A549 (cell line): Measurements from ENCODE around the gene MPPED2. TPM values are rescaled to one million over a fixed set of nuclear protein-coding genes. Genes with fewer than 3 reads are reported as not detected.

Experiments used
- ATAC-seq, 2 experiments: fragments of 200-7000 bp in 1 of 2; fragments of >200 bp in 1 of 2; cut with Nextera tagmentation in 1 of 2; cut with Tn5 transposase in 1 of 2; 3 replicates each; pipeline versions ENCODE4 v1.8.0 to v1.9.1; 2018 to 2020; ENCODE audit warnings: mild to moderate bottlenecking in 1 of 2, moderate library complexity in 1 of 2
- CTCF ChIA-PET: fragments of 300-600 bp; sonication (Branson Sonifier 250); formaldehyde crosslinking; extraction: SDS; loops from one replicate; lab custom pipeline; 2021; ENCODE audit warnings: antibody characterized with exemption, inconsistent platforms; lab: Yijun Ruan, JAX
- POLR2A ChIA-PET: fragments of 350-600 bp; formaldehyde crosslinking; extraction: SDS; loops from one replicate; lab custom pipeline; 2021; ENCODE audit warnings: antibody characterized with exemption, inconsistent platforms; lab: Yijun Ruan, JAX
- DNase-seq, 2 experiments: peaks; one replicate each; pipeline versions ENCODE4 v3.0.0 to v3.0.0-alpha.2; 2011 to 2016; ENCODE audit warnings: low read depth in 1 of 2, low spot score in 1 of 2
- FAIRE-seq: peaks from 2 replicates; lab custom pipeline; 2011; peaks lifted over from hg19 to GRCh38; lab: Jason Lieb, UNC
- H3K27ac ChIP-seq, 2 experiments: fragments of >200 bp; sonication (Bioruptor Twin); formaldehyde crosslinking; 3 replicates each; pipeline ENCODE4 v1.5.1; 2016 to 2017
- H3K4me1 ChIP-seq: fragments of >200 bp; sonication (Bioruptor Twin); formaldehyde crosslinking; 3 replicates; pipeline ENCODE4 v1.6.1; 2016
- H3K4me2 ChIP-seq: fragments of >200 bp; sonication (Bioruptor Twin); formaldehyde crosslinking; 3 replicates; pipeline ENCODE4 v1.6.1; 2016
- H3K4me3 ChIP-seq: fragments of >200 bp; sonication (Bioruptor Twin); formaldehyde crosslinking; 3 replicates; pipeline ENCODE4 v1.5.1; 2016
- H3K9me3 ChIP-seq: fragments of >200 bp; sonication (Bioruptor Twin); formaldehyde crosslinking; 3 replicates; pipeline ENCODE4 v1.6.1; 2016
- BCL3 ChIP-seq: fragments of >200 bp; sonication (Bioruptor Twin); formaldehyde crosslinking; IDR thresholded peaks from 3 replicates; pipeline ENCODE4 v1.6.1; 2016
- CHD2 ChIP-seq: fragments of 150-350 bp; IDR thresholded peaks from 2 replicates; pipeline ENCODE4 v1.6.1; 2014; ENCODE audit warnings: low read length; ENCODE audit not compliant: partially characterized antibody
- EHMT2 ChIP-seq: fragments of 200-600 bp; sonication (generic); IDR thresholded peaks from 2 replicates; pipeline ENCODE4 v1.6.1; 2016; ENCODE audit warnings: antibody characterized with exemption, low read depth, mild to moderate bottlenecking, moderate library complexity
- EP300 ChIP-seq, 2 experiments: fragments of >200 bp; sonication (Bioruptor Twin); formaldehyde crosslinking; IDR thresholded peaks; 2 replicates in 1 of 2; 3 replicates in 1 of 2; pipeline ENCODE4 v1.6.1; 2016 to 2017
- ESRRA ChIP-seq: fragments of 150-350 bp; IDR thresholded peaks from 2 replicates; pipeline ENCODE4 v1.6.1; 2014; ENCODE audit warnings: mild to moderate bottlenecking, low read length, borderline replicate concordance
- HEYL ChIP-seq: fragments of 250-450 bp; sonication (Bioruptor Pico); IDR thresholded peaks from 2 replicates; pipeline ENCODE4 v1.8.0; 2021; ENCODE audit warnings: mild to moderate bottlenecking, moderate library complexity
- HMGXB4 ChIP-seq: fragments of 250-450 bp; sonication (Bioruptor Pico); IDR thresholded peaks from 2 replicates; pipeline ENCODE4 v1.5.0; 2021; ENCODE audit warnings: mild to moderate bottlenecking, moderate library complexity, borderline replicate concordance
- HOXA7 ChIP-seq: fragments of 250-450 bp; sonication (Bioruptor Pico); IDR thresholded peaks from 2 replicates; pipeline ENCODE4 v1.5.0; 2020; ENCODE audit warnings: mild to moderate bottlenecking, moderate library complexity
- JUN ChIP-seq, 2 experiments: fragments of >200 bp; sonication (Bioruptor Twin); formaldehyde crosslinking; IDR thresholded peaks; 2 replicates in 1 of 2; 3 replicates in 1 of 2; pipeline ENCODE4 v1.6.1; 2016 to 2017
- KDM5A ChIP-seq: fragments of 200-600 bp; sonication (generic); IDR thresholded peaks from 2 replicates; pipeline ENCODE4 v1.6.1; 2016; ENCODE audit warnings: antibody characterized with exemption, mild to moderate bottlenecking
- MAZ ChIP-seq: fragments of 150-350 bp; IDR thresholded peaks from 2 replicates; pipeline ENCODE4 v1.6.1; 2014; ENCODE audit warnings: antibody characterized with exemption, low read depth, low read length, borderline replicate concordance
- MYC ChIP-seq: IDR thresholded peaks from 2 replicates; pipeline ENCODE4 v1.6.1; 2012; ENCODE audit warnings: mild to moderate bottlenecking, inconsistent platforms, low read length, improper control_type of control experiment, borderline replicate concordance
- NFE2L2 ChIP-seq: fragments of 150-350 bp; conservative IDR thresholded peaks from 2 replicates; pipeline ENCODE4 v1.6.1; 2014; ENCODE audit warnings: low read length
- NR3C1 ChIP-seq: fragments of >200 bp; sonication (Bioruptor Twin); formaldehyde crosslinking; IDR thresholded peaks from 3 replicates; pipeline ENCODE4 v1.6.1; 2017
- PBX3 ChIP-seq: IDR thresholded peaks from 2 replicates; pipeline ENCODE4 v1.6.1; 2012
- RCOR1 ChIP-seq: fragments of 150-350 bp; IDR thresholded peaks from 2 replicates; pipeline ENCODE4 v1.6.1; 2014; ENCODE audit warnings: antibody characterized with exemption, low read length, low read depth
- RFX5 ChIP-seq: fragments of 450-650 bp; IDR thresholded peaks from 2 replicates; pipeline ENCODE4 v1.7.1; 2014; ENCODE audit warnings: antibody characterized with exemption, mild to moderate bottlenecking, moderate library complexity
- TP53 ChIP-seq: fragments of 250-450 bp; sonication (Bioruptor Pico); IDR thresholded peaks from 2 replicates; pipeline ENCODE4 v1.5.0; 2021; ENCODE audit warnings: mild to moderate bottlenecking, moderate library complexity
- ZC3H11A ChIP-seq: fragments of 450-650 bp; IDR thresholded peaks from 2 replicates; pipeline ENCODE4 v1.6.1; 2014; ENCODE audit warnings: antibody characterized with exemption, mild to moderate bottlenecking
- ZFP36 ChIP-seq: fragments of 450-650 bp; IDR thresholded peaks from 2 replicates; pipeline ENCODE4 v1.6.1; 2014; ENCODE audit warnings: borderline replicate concordance; ENCODE audit not compliant: partially characterized antibody
- ZNF302 ChIP-seq: fragments of 250-450 bp; sonication (Bioruptor Pico); IDR thresholded peaks from 2 replicates; pipeline ENCODE4 v1.9.0; 2021; ENCODE audit warnings: inconsistent platforms, mild to moderate bottlenecking, moderate library complexity
- ZSCAN20 ChIP-seq: fragments of 250-450 bp; sonication (Bioruptor Pico); IDR thresholded peaks from 2 replicates; pipeline ENCODE4 v1.8.0; 2022; ENCODE audit warnings: mild to moderate bottlenecking, moderate library complexity
- WGBS: methylation state at CpG from one replicate; pipeline ENCODE4 v1.1.6; 2017; ENCODE audit errors: missing lambda C conversion rate; 5-methylcytosine and 5-hydroxymethylcytosine counted together
- polyA plus RNA-seq, 4 experiments: library from polyadenylated mRNA; depleted of rRNA in 3 of 4; stranded (reverse); fragments of >200 nt; fragmentation: RNase III in 1 of 4; extraction: RNeasy Plus Mini Kit Qiagen cat#74134 plus additional on column Dnase treatment in 1 of 4; gene quantifications; 2 replicates in 3 of 4; 3 replicates in 1 of 4; pipeline ENCODE4 v1.2.3, GENCODE V29; 2011 to 2017

MPPED2 gene
- polyA plus RNA-seq, 2 of the 4 experiments (the other 2 are of a cell fraction) = not detected

GRCh38 chr11:30393012-30393411 lies 193.1 kb downstream of the MPPED2 start:
- WGBS = 5% methylated on average over 1 of the region's 1 CpG
- H3K4me2 ChIP-seq = no peak overlapping the region
- ATAC-seq (no peak), DNase-seq (no peak)
- H3K27ac ChIP-seq = no peak overlapping the region
- POLR2A ChIA-PET = no interaction called here
- H3K4me1 ChIP-seq = no peaks in the 10 kb centered on the region
- no peak for TF ChIP-seq KDM5A
- TF ChIP-seq, all 56 proteins: peak for 0
- CTCF ChIA-PET = no interaction called here
- no peak overlapping the region for H3K4me3 ChIP-seq
- FAIRE-seq = no peak
- H3K9me3 ChIP-seq = no peaks in the 10 kb centered on the region

GRCh38 chr11:30392221-30392784 lies 193.8 kb downstream of the MPPED2 start:
- H3K27ac ChIP-seq = no peak overlapping the region
- no peak overlapping the region for H3K4me3 ChIP-seq
- DNase-seq (no peak), FAIRE-seq (no peak), ATAC-seq (no peak)
- TF ChIP-seq BCL3 = no peak
- TF ChIP-seq HEYL (CRISPR knock-in tag) = no peak
- no peak for TF ChIP-seq NFE2L2
- TF ChIP-seq RFX5 = no peak
- TF ChIP-seq MAZ = no peak
- POLR2A ChIA-PET = no interaction called here
- CTCF ChIA-PET = no interaction called here
- H3K4me1 ChIP-seq = no peaks in the 10 kb centered on the region
- WGBS = 4% methylated on average over 5 of the region's 5 CpGs
- no peaks in the 10 kb centered on the region for H3K9me3 ChIP-seq
- H3K4me2 ChIP-seq = no peak overlapping the region

- no peak overlapping the region for H3K4me2 ChIP-seq
- no peak overlapping the region for H3K4me3 ChIP-seq
- FAIRE-seq (no peak), ATAC-seq (no peak), DNase-seq (no peak)
- WGBS = 26% methylated on average over 3 of the region's 3 CpGs
- no peak overlapping the region for H3K27ac ChIP-seq
- H3K9me3 ChIP-seq = no peaks in the 10 kb centered on the region
- no peaks in the 10 kb centered on the region for H3K4me1 ChIP-seq
- ChIA-PET POLR2A (no interaction called here), CTCF (no interaction called here)
- no peak for TF ChIP-seq NR3C1
- TF ChIP-seq ESRRA = no peak
- no peak for TF ChIP-seq ZNF302 (CRISPR knock-in tag)
- no peak for TF ChIP-seq HMGXB4 (CRISPR knock-in tag)
- TF ChIP-seq TP53 = no peak
- no peak for TF ChIP-seq PBX3
- no peak for TF ChIP-seq ZC3H11A
- TF ChIP-seq ZFP36 = no peak
- no peak for TF ChIP-seq HOXA7
- no peak for TF ChIP-seq CHD2
- no peak for TF ChIP-seq EP300 (IDR thresholded peaks at IDR 0.05)
- TF ChIP-seq RCOR1 = no peak
- TF ChIP-seq ZSCAN20 (CRISPR knock-in tag) = no peak
- no peak for TF ChIP-seq MYC
- no peak for TF ChIP-seq JUN (IDR thresholded peaks at IDR 0.05)
- TF ChIP-seq EHMT2 = no peak
- no peak for TF ChIP-seq MAZ
- TF ChIP-seq RFX5 = no peak
These were observed 197.2 kb downstream of the MPPED2 start for GRCh38 chr11:30388957-30389356.
